Muscle of back (tissue), 11 donors: Measurements from ENCODE around the gene SUN2. TPM values are rescaled to one million over a fixed set of nuclear protein-coding genes. Genes with fewer than 3 reads are reported as not detected.

Experiments used
- DNase-seq, 3 donors: peaks; one replicate each; pipeline versions ENCODE4 v3.0.0 to v3.0.0-alpha.2; 2013
- polyA plus RNA-seq, 10 donors: library from polyadenylated mRNA; unstranded; fragments of 120-200 nt; gene quantifications; one replicate each; pipeline ENCODE4 v1.2.1, GENCODE V29; 2013; ENCODE audit not compliant: insufficient read length in 10 of 10

The SUN2 gene
- polyA plus RNA-seq, 10 donors: 36.5 to 60.6 (median 49.0) TPM

GRCh38 chr22:38755155-38755910, 465 bp downstream of the SUN2 start:
- peak in 2 of 3 donors; percentile 55 to 78 for DNase-seq

- DNase-seq: peak in 1 of 3 donors; percentile 71
Observed at GRCh38 chr22:38754751-38755154, 1.0 kb downstream of the SUN2 start.

- peak in 1 of 3 donors; percentile 58 for DNase-seq
Observed at GRCh38 chr22:38753948-38754750, 1.6 kb downstream of the SUN2 start.

- DNase-seq: peak; percentile 58 to 81 (median 65)
Observed at GRCh38 chr22:38751422-38752346, 4.1 kb downstream of the SUN2 start.

GRCh38 chr22:38751066-38751421, 4.8 kb downstream of the SUN2 start:
- no peak for DNase-seq

GRCh38 chr22:38750638-38751037, 5.2 kb downstream of the SUN2 start:
- no peak for DNase-seq

GRCh38 chr22:38750104-38750503, 5.7 kb downstream of the SUN2 start:
- no peak for DNase-seq

GRCh38 chr22:38748487-38749136, 7.2 kb downstream of the SUN2 start:
- DNase-seq: no peak

GRCh38 chr22:38745676-38746460, 9.9 kb downstream of the SUN2 start:
- DNase-seq: no peak

GRCh38 chr22:38744981-38745380, 10.8 kb downstream of the SUN2 start:
- no peak for DNase-seq

GRCh38 chr22:38742176-38742942, 13.4 kb downstream of the SUN2 start:
- no peak for DNase-seq

GRCh38 chr22:38741576-38741975, 14.2 kb downstream of the SUN2 start:
- no peak for DNase-seq

GRCh38 chr22:38741166-38741565, 14.6 kb downstream of the SUN2 start:
- DNase-seq: no peak

- DNase-seq: no peak
Observed at GRCh38 chr22:38740754-38741153, 15.0 kb downstream of the SUN2 start.

GRCh38 chr22:38740116-38740723, 15.6 kb downstream of the SUN2 start:
- no peak for DNase-seq

GRCh38 chr22:38739300-38740055, 16.3 kb downstream of the SUN2 start:
- no peak for DNase-seq

- no peak for DNase-seq
Observed at GRCh38 chr22:38738475-38739070, 17.2 kb downstream of the SUN2 start.
